Left lung (tissue), 10 donors: ENCODE measurements around the gene ZSWIM5. TPM values are rescaled to one million over a fixed set of nuclear protein-coding genes. Genes with fewer than 3 reads are reported as not detected.
"Not testable (repeated sequence)": the region's sequence is repeated elsewhere in the genome, so short reads cannot be mapped to it uniquely, and the experiment has no call there.

Source experiments
- ATAC-seq: fragments of 200-7000 bp; cut with Tn5 transposase; one replicate; pipeline ENCODE4 v1.9.1; 2020; ENCODE audit warnings: moderate library complexity
- DNase-seq, 4 donors: peaks; one replicate each; pipeline ENCODE4 v3.0.0-alpha.2; 2013 to 2020
- H3K27ac ChIP-seq, 2 donors: fragments of 200-600 bp; sonication (generic) in 1 of 2; one replicate each; pipeline versions ENCODE4 v1.5.0 to v1.8.0; 2020 to 2021
- H3K27me3 ChIP-seq, 2 donors: fragments of 200-600 bp; sonication (generic) in 1 of 2; one replicate each; pipeline versions ENCODE4 v1.5.0 to v1.8.0; 2020 to 2021
- H3K36me3 ChIP-seq, 2 donors: fragments of 200-600 bp; sonication (generic) in 1 of 2; one replicate each; pipeline versions ENCODE4 v1.5.0 to v1.8.0; 2020 to 2021
- H3K4me1 ChIP-seq, 2 donors: fragments of 200-600 bp; one replicate each; pipeline ENCODE4 v1.8.0; 2021
- H3K4me3 ChIP-seq, 2 donors: fragments of 200-600 bp; sonication (generic) in 1 of 2; one replicate each; pipeline versions ENCODE4 v1.5.0 to v1.8.0; 2020 to 2021; ENCODE audit warnings: mild to moderate bottlenecking in 1 of 2
- H3K9me3 ChIP-seq, 2 donors: fragments of 200-600 bp; sonication (generic) in 1 of 2; one replicate each; pipeline versions ENCODE4 v1.5.0 to v1.8.0; 2020 to 2021
- CTCF ChIP-seq, 2 donors: fragments of 200-600 bp; sonication (generic) in 1 of 2; IDR thresholded peaks; one replicate each; pipeline versions ENCODE4 v1.5.0 to v1.8.0; 2021; ENCODE audit warnings: antibody characterized with exemption in 2 of 2
- intact Hi-C, 2 donors: fragments of 100-400 bp; cut with DNase I; formaldehyde crosslinking; loops; one replicate each; pipeline versions ENCODE4 v1.11.2 to v1.14.2; 2022
- polyA plus RNA-seq, 6 donors: library from polyadenylated mRNA; unstranded; fragments of 120-200 nt; gene quantifications; one replicate each; pipeline ENCODE4 v1.2.1, GENCODE V29; 2013; ENCODE audit not compliant: insufficient read length in 6 of 6
- total RNA-seq, 2 donors: library from RNA; stranded (reverse); fragmentation: NEBNext Ultra II Directional; extraction: Animal tissue kit (Norgen Biotek cat#: 25700); gene quantifications; one replicate each; pipeline ENCODE4 v1.2.1, GENCODE V29; 2021
- donor health status: DM: no; HTN: yes; CAD: no.
- donor health status: DM: no; HTN: no; CAD: no.

Gene ZSWIM5
- total and polyA plus RNA-seq, 8 donors = 2.0 to 6.3 (median 4.7) TPM

GRCh38 chr1:45105486-45106155 lies 100.8 kb downstream of the ZSWIM5 start:
- H3K27ac ChIP-seq, ATAC-seq, H3K27me3 ChIP-seq, intact Hi-C loops, DNase-seq, H3K4me1 ChIP-seq, H3K4me3 ChIP-seq, H3K36me3 ChIP-seq, H3K9me3 ChIP-seq: not testable (repeated sequence)

GRCh38 chr1:45103534-45103933 lies 102.9 kb downstream of the ZSWIM5 start:
- TF ChIP-seq CTCF (IDR thresholded peaks at IDR 0.05) = no peak
- H3K4me3 ChIP-seq = no peak overlapping the region
- no peak overlapping the region for H3K27ac ChIP-seq
- DNase-seq (no peak), ATAC-seq (no peak)
- intact Hi-C loops = no loop called here
- peaks cover 0 to 4% of the 10 kb centered on the region in 2 donors for H3K9me3 ChIP-seq
- H3K36me3 ChIP-seq = no peaks in the 10 kb centered on the region
- no peaks in the 10 kb centered on the region for H3K27me3 ChIP-seq
- H3K4me1 ChIP-seq = no peaks in the 10 kb centered on the region

DNA sequence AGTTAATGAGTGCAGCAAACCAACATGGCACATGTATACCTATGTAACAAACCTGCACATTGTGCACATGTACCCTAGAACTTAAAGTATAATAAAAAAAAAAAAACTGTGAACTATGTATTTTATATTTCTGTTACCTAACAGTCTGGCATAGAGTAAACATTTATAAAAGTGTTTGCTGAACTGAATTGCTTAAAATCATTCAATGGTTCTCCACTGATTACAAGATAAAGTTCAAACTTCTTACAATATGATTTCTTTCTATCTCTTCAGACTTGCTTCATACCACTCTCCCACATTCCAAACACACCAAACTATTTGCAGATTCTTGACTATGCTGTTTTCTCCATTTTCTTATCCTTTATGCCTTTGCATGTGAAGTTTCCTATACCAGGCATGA lies 104.5 kb downstream of the ZSWIM5 start:
- H3K9me3 ChIP-seq = peaks cover 0 to 4% of the 10 kb centered on the region in 2 donors
- H3K4me3 ChIP-seq = no peak overlapping the region
- DNase-seq = no peak
- intact Hi-C loops = no loop called here
- no peaks in the 10 kb centered on the region for H3K36me3 ChIP-seq
- no peak for TF ChIP-seq CTCF (IDR thresholded peaks at IDR 0.05)
- H3K27me3 ChIP-seq = no peaks in the 10 kb centered on the region
- peak; percentile 52 for ATAC-seq
- H3K27ac ChIP-seq = no peak overlapping the region
- no peaks in the 10 kb centered on the region for H3K4me1 ChIP-seq

GRCh38 chr1:45101528-45101927 lies 104.9 kb downstream of the ZSWIM5 start:
- H3K4me3 ChIP-seq, H3K27me3 ChIP-seq, H3K36me3 ChIP-seq, intact Hi-C loops, H3K4me1 ChIP-seq, DNase-seq, H3K9me3 ChIP-seq, ATAC-seq, H3K27ac ChIP-seq: not testable (repeated sequence)

DNA sequence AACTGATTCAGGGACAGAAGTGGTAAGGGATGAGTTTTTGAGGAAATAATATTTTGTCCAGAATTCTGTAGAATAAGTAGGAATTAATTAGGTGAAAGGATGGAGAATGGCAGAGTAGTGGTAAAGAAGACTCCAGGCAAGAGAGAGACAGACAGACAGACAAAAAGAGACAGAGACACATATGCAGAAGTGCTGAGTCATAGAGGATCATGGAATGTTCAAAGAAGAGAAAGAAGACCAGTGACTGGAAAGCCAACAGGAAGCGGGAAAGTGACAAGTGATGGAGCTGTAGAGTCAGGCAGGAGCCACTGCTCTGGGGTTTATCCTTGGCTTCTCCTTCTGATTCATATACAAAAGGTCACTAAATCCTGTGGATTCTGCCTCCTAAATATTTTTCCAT lies 108.5 kb downstream of the ZSWIM5 start:
- Histone ChIP-seq H3K27ac (no peak overlapping the region), H3K9me3 (no peaks in the 10 kb centered on the region), H3K4me1 (no peaks in the 10 kb centered on the region), H3K27me3 (no peaks in the 10 kb centered on the region), H3K4me3 (no peak overlapping the region), H3K36me3 (no peaks in the 10 kb centered on the region)
- ATAC-seq (no peak), DNase-seq (no peak)
- intact Hi-C loops = no loop called here
- no peak for TF ChIP-seq CTCF (IDR thresholded peaks at IDR 0.05)

DNA sequence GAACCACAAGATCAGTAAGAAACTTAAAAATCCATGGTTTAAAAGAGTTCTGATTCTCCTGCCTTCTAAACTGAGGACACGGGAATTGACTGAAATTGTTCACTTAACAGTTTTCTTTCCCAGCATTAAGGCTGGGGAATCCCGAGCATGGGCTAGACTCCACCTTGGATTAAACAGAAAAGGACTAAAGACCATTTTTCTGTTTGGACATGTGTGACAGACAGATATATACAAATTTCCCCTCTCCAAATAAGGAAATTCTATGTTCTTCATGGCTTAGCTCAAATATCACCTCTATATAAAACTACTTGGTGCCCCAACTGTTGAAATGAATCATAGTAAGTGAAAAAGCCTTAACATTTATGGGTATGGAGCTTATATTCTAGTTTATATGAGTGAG lies 109.3 kb downstream of the ZSWIM5 start:
- Histone ChIP-seq H3K4me3 (no peak overlapping the region), H3K9me3 (no peaks in the 10 kb centered on the region), H3K4me1 (no peaks in the 10 kb centered on the region), H3K36me3 (no peaks in the 10 kb centered on the region), H3K27ac (no peak overlapping the region), H3K27me3 (no peaks in the 10 kb centered on the region)
- DNase-seq (no peak), ATAC-seq (no peak)
- no peak for TF ChIP-seq CTCF (IDR thresholded peaks at IDR 0.05)
- intact Hi-C loops = no loop called here
